ENCODE data around the gene IGFBP2. TPM values are rescaled to one million over a fixed set of nuclear protein-coding genes. Genes with fewer than 3 reads are reported as not detected.
A peak's percentile ranks its signal among the peaks of the same experiment; 100 is the strongest.

The IGFBP2 gene
- total and polyA plus RNA-seq, 8 donors, result 106 to 636 (median 296) TPM

- intact Hi-C loops (cut with DNase I; ENCODE audit: low total_unique reads), result loop anchor here (5.0 kb wide), 1 partner anchor 148 kb away; no protein-coding TSS in a partner anchor
- whole genome bisulfite sequencing, 5 donors, result 29 to 53% (median 30%) methylated on average over 6 to 7 of the region's 7 CpGs
- TF ChIP-seq POLR2A (IDR thresholded peaks at IDR 0.05) (no peak), EP300 (IDR thresholded peaks at IDR 0.05) (no peak), POLR2AphosphoS5 (IDR thresholded peaks at IDR 0.05) (peak in 1 of 3 donors; percentile 63), CTCF (IDR thresholded peaks at IDR 0.05) (no peak)
- Histone ChIP-seq H3K4me1 (peaks cover 17 to 30% (median 26%) of the 10 kb centered on the region in 4 donors), H3K27ac (peak overlapping the region; percentile 52 to 72 (median 57)), H3K27me3 (no peaks in the 10 kb centered on the region), H3K4me3 (no peak overlapping the region), H3K9me3 (no peaks in the 10 kb centered on the region), H3K36me3 (peaks cover 9 to 38% (median 30%) of the 10 kb centered on the region in 4 donors)
- peak; percentile 80 to 82 for DNase-seq
Measured at GRCh38 chr2:216665242-216665641, 32.0 kb downstream of the IGFBP2 start.

GRCh38 chr2:216665717-216666116 is 32.5 kb downstream of the IGFBP2 start:
- Histone ChIP-seq H3K36me3 (peaks cover 4 to 33% (median 27%) of the 10 kb centered on the region in 4 donors), H3K9me3 (no peaks in the 10 kb centered on the region), H3K4me3 (no peak overlapping the region), H3K27me3 (no peaks in the 10 kb centered on the region), H3K4me1 (peaks cover 17 to 30% (median 26%) of the 10 kb centered on the region in 4 donors), H3K27ac (peak overlapping the region in 4 of 5 donors; percentile 44 to 72 (median 60))
- peak; percentile 37 to 79 for DNase-seq
- intact Hi-C loops (cut with DNase I; ENCODE audit: low total_unique reads), result loop anchor here (5.0 kb wide), 1 partner anchor 148 kb away; no protein-coding TSS in a partner anchor
- TF ChIP-seq POLR2A (IDR thresholded peaks at IDR 0.05) (no peak), CTCF (IDR thresholded peaks at IDR 0.05) (no peak), POLR2AphosphoS5 (IDR thresholded peaks at IDR 0.05) (no peak), EP300 (IDR thresholded peaks at IDR 0.05) (no peak)
- 22 to 55% (median 29%) methylated on average over 11 to 12 of the region's 12 CpGs for WGBS, 5 donors

- intact Hi-C loops (cut with DNase I; ENCODE audit: low total_unique reads), result loop anchor here (5.0 kb wide), 1 partner anchor 149 kb away; no protein-coding TSS in a partner anchor
- Histone ChIP-seq H3K9me3 (no peaks in the 10 kb centered on the region), H3K4me3 (no peak overlapping the region), H3K27me3 (no peaks in the 10 kb centered on the region), H3K36me3 (peaks cover 3 to 24% (median 18%) of the 10 kb centered on the region in 4 donors), H3K27ac (no peak overlapping the region), H3K4me1 (peaks cover 17 to 30% (median 26%) of the 10 kb centered on the region in 4 donors)
- 15 to 18% (median 16%) methylated on average over 9 of the region's 9 CpGs for WGBS, 5 donors
- DNase-seq, result peak; percentile 79 to 91
- TF ChIP-seq EP300 (IDR thresholded peaks at IDR 0.05) (no peak), POLR2A (IDR thresholded peaks at IDR 0.05) (no peak), POLR2AphosphoS5 (IDR thresholded peaks at IDR 0.05) (peak in 1 of 3 donors; percentile 78), CTCF (IDR thresholded peaks at IDR 0.05) (peak in 6 of 7 experiments; percentile 85 to 99 (median 98))
Measured at GRCh38 chr2:216666461-216667233, 33.4 kb downstream of the IGFBP2 start.

GRCh38 chr2:216670266-216671080 is 37.3 kb downstream of the IGFBP2 start:
- 64 to 72% (median 69%) methylated on average over 16 to 17 of the region's 17 CpGs for WGBS, 5 donors
- Histone ChIP-seq H3K27me3 (no peaks in the 10 kb centered on the region), H3K27ac (peak overlapping the region in 2 of 5 donors; percentile 31 to 60), H3K9me3 (no peaks in the 10 kb centered on the region), H3K36me3 (peaks cover 11 to 26% (median 20%) of the 10 kb centered on the region in 4 donors), H3K4me3 (no peak overlapping the region), H3K4me1 (peaks cover 7 to 11% (median 9%) of the 10 kb centered on the region in 4 donors)
- TF ChIP-seq EP300 (IDR thresholded peaks at IDR 0.05) (no peak), POLR2A (IDR thresholded peaks at IDR 0.05) (no peak), POLR2AphosphoS5 (IDR thresholded peaks at IDR 0.05) (no peak), CTCF (IDR thresholded peaks at IDR 0.05) (no peak)
- DNase-seq, result no peak
- intact Hi-C loops (cut with DNase I; ENCODE audit: low total_unique reads), result no loop called here

All from stomach (tissue), 9 donors.